Measurements from ENCODE around the gene RAB37.

RAB37 gene

DNA sequence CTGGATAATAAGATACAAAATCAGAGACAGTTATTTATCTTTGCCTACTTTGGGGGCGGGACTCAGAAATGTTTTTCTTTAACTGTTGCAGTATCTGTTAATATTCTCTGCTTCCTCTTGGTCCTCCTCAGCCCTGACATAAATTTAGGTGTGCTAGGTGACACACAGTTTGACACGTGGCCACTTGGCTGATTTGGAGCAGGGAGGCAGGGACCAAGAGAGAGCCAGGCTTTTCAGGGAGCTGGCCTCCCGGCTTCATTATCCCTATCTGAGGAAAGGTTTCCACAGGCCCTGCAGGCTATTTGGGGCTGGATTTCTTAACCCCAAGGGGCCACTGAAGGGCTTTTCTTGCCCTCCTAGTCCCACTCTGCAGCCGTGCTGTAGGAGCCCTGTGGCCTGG lies 59.2 kb downstream of the RAB37 start:
- no peaks in the 10 kb centered on the region for H3K27me3 ChIP-seq
- no peaks in the 10 kb centered on the region for H3K9me3 ChIP-seq
- DNase-seq, result no peak
- TF ChIP-seq, protein P1, sequence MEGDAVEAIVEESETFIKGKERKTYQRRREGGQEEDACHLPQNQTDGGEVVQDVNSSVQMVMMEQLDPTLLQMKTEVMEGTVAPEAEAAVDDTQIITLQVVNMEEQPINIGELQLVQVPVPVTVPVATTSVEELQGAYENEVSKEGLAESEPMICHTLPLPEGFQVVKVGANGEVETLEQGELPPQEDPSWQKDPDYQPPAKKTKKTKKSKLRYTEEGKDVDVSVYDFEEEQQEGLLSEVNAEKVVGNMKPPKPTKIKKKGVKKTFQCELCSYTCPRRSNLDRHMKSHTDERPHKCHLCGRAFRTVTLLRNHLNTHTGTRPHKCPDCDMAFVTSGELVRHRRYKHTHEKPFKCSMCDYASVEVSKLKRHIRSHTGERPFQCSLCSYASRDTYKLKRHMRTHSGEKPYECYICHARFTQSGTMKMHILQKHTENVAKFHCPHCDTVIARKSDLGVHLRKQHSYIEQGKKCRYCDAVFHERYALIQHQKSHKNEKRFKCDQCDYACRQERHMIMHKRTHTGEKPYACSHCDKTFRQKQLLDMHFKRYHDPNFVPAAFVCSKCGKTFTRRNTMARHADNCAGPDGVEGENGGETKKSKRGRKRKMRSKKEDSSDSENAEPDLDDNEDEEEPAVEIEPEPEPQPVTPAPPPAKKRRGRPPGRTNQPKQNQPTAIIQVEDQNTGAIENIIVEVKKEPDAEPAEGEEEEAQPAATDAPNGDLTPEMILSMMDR (IDR thresholded peaks at IDR 0.05; ENCODE audit: low read depth, low read length), result no peak
- H3K4me3 ChIP-seq (ENCODE audit: low read depth, low read length), result no peak overlapping the region
- peaks cover 29% of the 10 kb centered on the region for H3K4me1 ChIP-seq
- no peaks in the 10 kb centered on the region; the same call in none of the 2 replicates for H3K36me3 ChIP-seq

DNA sequence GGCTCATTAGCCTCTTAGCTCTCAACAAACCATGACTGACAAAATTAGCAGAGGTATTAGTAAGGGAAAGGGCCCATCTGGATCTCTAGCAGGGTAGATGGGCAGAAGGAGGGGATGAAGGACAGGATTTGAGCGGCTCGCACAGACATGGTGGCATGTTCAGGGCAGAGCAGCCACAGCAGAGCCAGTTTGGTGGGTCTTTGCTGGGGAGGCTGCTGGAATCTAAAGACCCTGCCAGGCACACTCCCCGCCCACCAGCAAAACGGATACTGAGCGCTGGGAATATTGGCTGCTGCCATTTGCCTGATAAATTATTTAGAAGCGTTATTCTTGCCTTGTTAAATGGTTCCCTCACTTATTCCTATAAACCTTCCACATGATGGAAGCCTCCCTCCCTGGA lies 59.8 kb downstream of the RAB37 start:
- DNase-seq, result no peak
- Histone ChIP-seq H3K9me3 (no peaks in the 10 kb centered on the region), H3K27me3 (no peaks in the 10 kb centered on the region), H3K4me1 (peaks cover 29% of the 10 kb centered on the region), H3K36me3 (no peaks in the 10 kb centered on the region; the same call in none of the 2 replicates), H3K4me3 (ENCODE audit: low read depth, low read length) (no peak overlapping the region)
- TF ChIP-seq, protein P1 (IDR thresholded peaks at IDR 0.05; ENCODE audit: low read depth, low read length), result no peak

Measured in BE2C (cell line).